Lower lobe of right lung (tissue), 2 donors: ENCODE measurements around the gene AUTS2. TPM values are rescaled to one million over a fixed set of nuclear protein-coding genes. Genes with fewer than 3 reads are reported as not detected.

Source experiments
- ATAC-seq, 2 donors: fragments of 200-7000 bp; cut with Tn5 transposase; one replicate each; pipeline ENCODE4 v1.9.1; 2020 to 2022; ENCODE audit warnings: mild to moderate bottlenecking in 2 of 2, moderate library complexity in 2 of 2
- DNase-seq: peaks from one replicate; pipeline ENCODE4 v3.0.0-alpha.2; 2020
- H3K27ac ChIP-seq: fragments of 200-600 bp; one replicate; pipeline ENCODE4 v1.8.0; 2022
- H3K27me3 ChIP-seq: fragments of 200-600 bp; one replicate; pipeline ENCODE4 v1.8.0; 2022; ENCODE audit warnings: low read depth
- H3K36me3 ChIP-seq: fragments of 200-600 bp; one replicate; pipeline ENCODE4 v1.8.0; 2022; ENCODE audit warnings: mild to moderate bottlenecking
- H3K4me1 ChIP-seq: fragments of 200-600 bp; one replicate; pipeline ENCODE4 v1.8.0; 2022
- H3K4me3 ChIP-seq: fragments of 200-600 bp; one replicate; pipeline ENCODE4 v1.8.0; 2022; ENCODE audit warnings: mild to moderate bottlenecking
- H3K9me3 ChIP-seq: fragments of 200-600 bp; one replicate; pipeline ENCODE4 v1.8.0; 2022
- CTCF ChIP-seq: fragments of 200-600 bp; IDR thresholded peaks from one replicate; pipeline ENCODE4 v1.8.0; 2022; ENCODE audit warnings: antibody characterized with exemption, mild to moderate bottlenecking
- intact Hi-C: fragments of 100-400 bp; cut with DNase I; formaldehyde crosslinking; loops from one replicate; pipeline ENCODE4 v1.11.0; 2022
- total RNA-seq: library from RNA; stranded (reverse); fragmentation: NEBNext Ultra II Directional; extraction: Animal tissue kit (Norgen Biotek cat#: 25700); gene quantifications from one replicate; pipeline ENCODE4 v1.2.1, GENCODE V29; 2021
- donor health status: DM: no; HTN: yes; CAD: no; lungs with severe emphysema.

The AUTS2 gene
- total RNA-seq, 1 donor from 2014 or later = 45.7 TPM

- intact Hi-C loops = no loop called here
- ATAC-seq (no peak), DNase-seq (no peak)
- Histone ChIP-seq H3K4me1 (no peaks in the 10 kb centered on the region), H3K9me3 (no peaks in the 10 kb centered on the region), H3K36me3 (no peaks in the 10 kb centered on the region), H3K4me3 (no peak overlapping the region), H3K27me3 (no peaks in the 10 kb centered on the region), H3K27ac (no peak overlapping the region)
- TF ChIP-seq CTCF = no peak
Measured at GRCh38 chr7:69857014-69857413, 258.7 kb downstream of the AUTS2 start.

GRCh38 chr7:69858471-69858870 lies 260.2 kb downstream of the AUTS2 start:
- no peaks in the 10 kb centered on the region for H3K9me3 ChIP-seq
- ATAC-seq = no peak
- no peak for TF ChIP-seq CTCF
- intact Hi-C loops = no loop called here
- no peak overlapping the region for H3K27ac ChIP-seq
- H3K27me3 ChIP-seq = no peaks in the 10 kb centered on the region
- H3K36me3 ChIP-seq = no peaks in the 10 kb centered on the region
- H3K4me3 ChIP-seq = no peak overlapping the region
- no peaks in the 10 kb centered on the region for H3K4me1 ChIP-seq
- DNase-seq = no peak

- DNase-seq (no peak), ATAC-seq (no peak)
- no peak for TF ChIP-seq CTCF
- intact Hi-C loops = no loop called here
- Histone ChIP-seq H3K27me3 (no peaks in the 10 kb centered on the region), H3K27ac (no peak overlapping the region), H3K4me3 (no peak overlapping the region), H3K9me3 (no peaks in the 10 kb centered on the region), H3K4me1 (no peaks in the 10 kb centered on the region), H3K36me3 (no peaks in the 10 kb centered on the region)
Measured at GRCh38 chr7:69859342-69859741, 261.1 kb downstream of the AUTS2 start.

- DNase-seq (no peak), ATAC-seq (peak in 1 of 2 donors; percentile 70)
- no peak overlapping the region for H3K4me3 ChIP-seq
- no peaks in the 10 kb centered on the region for H3K4me1 ChIP-seq
- H3K36me3 ChIP-seq = no peaks in the 10 kb centered on the region
- no peaks in the 10 kb centered on the region for H3K27me3 ChIP-seq
- intact Hi-C loops = no loop called here
- TF ChIP-seq CTCF = no peak
- no peak overlapping the region for H3K27ac ChIP-seq
- no peaks in the 10 kb centered on the region for H3K9me3 ChIP-seq
Measured at GRCh38 chr7:69860486-69860885, 262.2 kb downstream of the AUTS2 start.

GRCh38 chr7:69860941-69861622 lies 262.8 kb downstream of the AUTS2 start:
- intact Hi-C loops = no loop called here
- Histone ChIP-seq H3K9me3 (no peaks in the 10 kb centered on the region), H3K27ac (no peak overlapping the region), H3K27me3 (no peaks in the 10 kb centered on the region), H3K4me3 (no peak overlapping the region), H3K4me1 (no peaks in the 10 kb centered on the region), H3K36me3 (no peaks in the 10 kb centered on the region)
- ATAC-seq (no peak), DNase-seq (no peak)
- TF ChIP-seq CTCF = no peak
